ENCODE results near the gene ATXN2. TPM values are rescaled to one million over a fixed set of nuclear protein-coding genes. Genes with fewer than 3 reads are reported as not detected.

The ATXN2 gene
- total and polyA plus RNA-seq, 9 of the 15 experiments (the other 6 are each of a cell fraction or from before 2014, with no cell fraction given) = 16.8 to 67.8 (median 29.3) TPM

DNA sequence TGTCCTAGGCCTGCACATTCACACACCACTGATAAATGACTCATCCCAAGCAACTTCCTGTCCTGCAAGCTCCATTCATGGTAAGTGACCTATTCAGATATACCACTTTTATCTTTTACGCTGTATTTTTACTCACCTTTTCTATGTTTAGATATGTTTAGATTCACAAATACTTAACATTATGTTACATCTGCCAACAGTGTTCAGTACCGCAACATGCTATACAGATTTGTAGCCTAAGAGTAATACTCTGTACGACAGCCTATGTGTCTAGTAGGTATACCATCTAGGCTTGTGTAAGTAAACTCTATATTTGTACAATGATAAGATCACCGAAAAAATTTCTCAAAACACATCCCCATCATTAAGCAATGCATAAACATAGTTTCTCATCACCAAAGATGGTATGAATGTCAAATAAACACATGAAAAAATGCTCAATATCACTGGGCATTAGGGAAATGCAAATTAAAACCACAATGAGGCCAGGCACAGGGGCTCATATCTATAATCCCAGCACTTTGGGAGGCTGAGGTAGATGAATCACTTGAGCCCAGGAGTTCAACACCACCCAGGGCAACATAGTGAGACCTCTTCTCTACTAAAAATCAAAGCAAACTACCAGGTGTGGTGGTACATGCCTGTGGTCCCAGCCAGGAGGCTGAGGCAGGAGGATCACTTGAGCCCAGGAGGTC lies 20.7 kb downstream of the ATXN2 start (continued):
- TF ChIP-seq, protein P1, sequence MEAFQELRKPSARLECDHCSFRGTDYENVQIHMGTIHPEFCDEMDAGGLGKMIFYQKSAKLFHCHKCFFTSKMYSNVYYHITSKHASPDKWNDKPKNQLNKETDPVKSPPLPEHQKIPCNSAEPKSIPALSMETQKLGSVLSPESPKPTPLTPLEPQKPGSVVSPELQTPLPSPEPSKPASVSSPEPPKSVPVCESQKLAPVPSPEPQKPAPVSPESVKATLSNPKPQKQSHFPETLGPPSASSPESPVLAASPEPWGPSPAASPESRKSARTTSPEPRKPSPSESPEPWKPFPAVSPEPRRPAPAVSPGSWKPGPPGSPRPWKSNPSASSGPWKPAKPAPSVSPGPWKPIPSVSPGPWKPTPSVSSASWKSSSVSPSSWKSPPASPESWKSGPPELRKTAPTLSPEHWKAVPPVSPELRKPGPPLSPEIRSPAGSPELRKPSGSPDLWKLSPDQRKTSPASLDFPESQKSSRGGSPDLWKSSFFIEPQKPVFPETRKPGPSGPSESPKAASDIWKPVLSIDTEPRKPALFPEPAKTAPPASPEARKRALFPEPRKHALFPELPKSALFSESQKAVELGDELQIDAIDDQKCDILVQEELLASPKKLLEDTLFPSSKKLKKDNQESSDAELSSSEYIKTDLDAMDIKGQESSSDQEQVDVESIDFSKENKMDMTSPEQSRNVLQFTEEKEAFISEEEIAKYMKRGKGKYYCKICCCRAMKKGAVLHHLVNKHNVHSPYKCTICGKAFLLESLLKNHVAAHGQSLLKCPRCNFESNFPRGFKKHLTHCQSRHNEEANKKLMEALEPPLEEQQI (IDR thresholded peaks at IDR 0.05) = 0 out of 2 replicates have a peak, but pooled peaks have one; percentile 47
- TF ChIP-seq HOXB6 (CRISPR knock-in tag; IDR thresholded peaks at IDR 0.05; ENCODE audit: borderline replicate concordance) (no peak), ZNF707 (CRISPR knock-in tag; conservative IDR thresholded peaks at IDR 0.05) (no peak), ZNF586 (CRISPR knock-in tag; conservative IDR thresholded peaks at IDR 0.05) (no peak), THRAP3 (IDR thresholded peaks at IDR 0.05; ENCODE audit: borderline replicate concordance) (no peak), PCBP1 (IDR thresholded peaks at IDR 0.05; ENCODE audit: low read depth, low read length, poor library complexity, severe bottlenecking) (no peak), CHD2 (IDR thresholded peaks at IDR 0.05; ENCODE audit: low read depth, low read length) (no peak), STAG1 (CRISPR knock-in tag; IDR thresholded peaks at IDR 0.05; ENCODE audit: borderline replicate concordance) (no peak), ZSCAN29 (IDR thresholded peaks at IDR 0.05) (no peak), CTBP1 (IDR thresholded peaks at IDR 0.05; ENCODE audit: borderline replicate concordance) (peak; percentile 40; the same call in 1 of the 2 replicates), KDM4B (IDR thresholded peaks at IDR 0.05; ENCODE audit: borderline replicate concordance in 2 of 2, low read depth in 1 of 2) (no peak), NFATC3 (IDR thresholded peaks at IDR 0.05) (no peak), STAT5A (IDR thresholded peaks at IDR 0.05; ENCODE audit: borderline replicate concordance, low read length) (0 out of 2 replicates have a peak, but pooled peaks have one; percentile 42), ZNF778 (CRISPR knock-in tag; IDR thresholded peaks at IDR 0.05) (no peak), ZKSCAN1 (IDR thresholded peaks at IDR 0.05; ENCODE audit: low read depth, low read length) (no peak), MECOM (CRISPR knock-in tag; IDR thresholded peaks at IDR 0.05) (no peak), CHD4 (IDR thresholded peaks at IDR 0.05; ENCODE audit: insufficient read depth, insufficient replicate concordance, low read depth, low read length, poor library complexity, severe bottlenecking) (no peak)
- TF ChIP-seq, protein P2, sequence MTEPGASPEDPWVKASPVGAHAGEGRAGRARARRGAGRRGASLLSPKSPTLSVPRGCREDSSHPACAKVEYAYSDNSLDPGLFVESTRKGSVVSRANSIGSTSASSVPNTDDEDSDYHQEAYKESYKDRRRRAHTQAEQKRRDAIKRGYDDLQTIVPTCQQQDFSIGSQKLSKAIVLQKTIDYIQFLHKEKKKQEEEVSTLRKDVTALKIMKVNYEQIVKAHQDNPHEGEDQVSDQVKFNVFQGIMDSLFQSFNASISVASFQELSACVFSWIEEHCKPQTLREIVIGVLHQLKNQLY (CRISPR knock-in tag; conservative IDR thresholded peaks at IDR 0.05) = no peak
- TF ChIP-seq, protein P3, sequence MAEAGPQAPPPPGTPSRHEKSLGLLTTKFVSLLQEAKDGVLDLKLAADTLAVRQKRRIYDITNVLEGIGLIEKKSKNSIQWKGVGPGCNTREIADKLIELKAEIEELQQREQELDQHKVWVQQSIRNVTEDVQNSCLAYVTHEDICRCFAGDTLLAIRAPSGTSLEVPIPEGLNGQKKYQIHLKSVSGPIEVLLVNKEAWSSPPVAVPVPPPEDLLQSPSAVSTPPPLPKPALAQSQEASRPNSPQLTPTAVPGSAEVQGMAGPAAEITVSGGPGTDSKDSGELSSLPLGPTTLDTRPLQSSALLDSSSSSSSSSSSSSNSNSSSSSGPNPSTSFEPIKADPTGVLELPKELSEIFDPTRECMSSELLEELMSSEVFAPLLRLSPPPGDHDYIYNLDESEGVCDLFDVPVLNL (CRISPR knock-in tag; IDR thresholded peaks at IDR 0.05; ENCODE audit: low read depth) = no peak
- TF ChIP-seq, protein P4, sequence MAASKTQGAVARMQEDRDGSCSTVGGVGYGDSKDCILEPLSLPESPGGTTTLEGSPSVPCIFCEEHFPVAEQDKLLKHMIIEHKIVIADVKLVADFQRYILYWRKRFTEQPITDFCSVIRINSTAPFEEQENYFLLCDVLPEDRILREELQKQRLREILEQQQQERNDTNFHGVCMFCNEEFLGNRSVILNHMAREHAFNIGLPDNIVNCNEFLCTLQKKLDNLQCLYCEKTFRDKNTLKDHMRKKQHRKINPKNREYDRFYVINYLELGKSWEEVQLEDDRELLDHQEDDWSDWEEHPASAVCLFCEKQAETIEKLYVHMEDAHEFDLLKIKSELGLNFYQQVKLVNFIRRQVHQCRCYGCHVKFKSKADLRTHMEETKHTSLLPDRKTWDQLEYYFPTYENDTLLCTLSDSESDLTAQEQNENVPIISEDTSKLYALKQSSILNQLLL (CRISPR knock-in tag; IDR thresholded peaks at IDR 0.05; ENCODE audit: borderline replicate concordance) = no peak
- TF ChIP-seq, protein P5, sequence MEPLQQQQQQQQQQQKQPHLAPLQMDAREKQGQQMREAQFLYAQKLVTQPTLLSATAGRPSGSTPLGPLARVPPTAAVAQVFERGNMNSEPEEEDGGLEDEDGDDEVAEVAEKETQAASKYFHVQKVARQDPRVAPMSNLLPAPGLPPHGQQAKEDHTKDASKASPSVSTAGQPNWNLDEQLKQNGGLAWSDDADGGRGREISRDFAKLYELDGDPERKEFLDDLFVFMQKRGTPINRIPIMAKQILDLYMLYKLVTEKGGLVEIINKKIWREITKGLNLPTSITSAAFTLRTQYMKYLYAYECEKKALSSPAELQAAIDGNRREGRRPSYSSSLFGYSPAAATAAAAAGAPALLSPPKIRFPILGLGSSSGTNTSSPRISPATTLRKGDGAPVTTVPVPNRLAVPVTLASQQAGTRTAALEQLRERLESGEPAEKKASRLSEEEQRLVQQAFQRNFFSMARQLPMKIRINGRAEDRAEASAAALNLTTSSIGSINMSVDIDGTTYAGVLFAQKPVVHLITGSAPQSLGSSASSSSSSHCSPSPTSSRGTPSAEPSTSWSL (CRISPR knock-in tag; IDR thresholded peaks at IDR 0.05; ENCODE audit: borderline replicate concordance) = no peak

Data from K562 (cell line).